HepG2 (cell line): ENCODE data around the gene MYCBP2. TPM values are rescaled to one million over a fixed set of nuclear protein-coding genes. Genes with fewer than 3 reads are reported as not detected.
A peak's percentile ranks its signal among the peaks of the same experiment; 100 is the strongest.

ENCODE experiments used
- ARNT ChIP-seq: fragments of 450-650 bp; IDR thresholded peaks from 2 replicates; pipeline ENCODE4 v1.6.1; 2017
- DZIP1 ChIP-seq: sonication (generic); formaldehyde crosslinking; IDR thresholded peaks from 2 replicates; pipeline ENCODE4 v1.5.0; 2020; ENCODE audit warnings: mild to moderate bottlenecking, missing genetic modification reagents
- GFI1 ChIP-seq: sonication (generic); formaldehyde crosslinking; IDR thresholded peaks from 2 replicates; pipeline ENCODE4 v1.5.0; 2020; ENCODE audit warnings: missing genetic modification reagents, mild to moderate bottlenecking, borderline replicate concordance
- MXD4 ChIP-seq: IDR thresholded peaks from 2 replicates; pipeline ENCODE4 v1.6.1; 2016; ENCODE audit warnings: mild to moderate bottlenecking, missing biosample characterization, missing genetic modification reagents
- RBAK ChIP-seq: sonication (generic); formaldehyde crosslinking; IDR thresholded peaks from 2 replicates; pipeline ENCODE4 v1.5.1; 2020; ENCODE audit warnings: mild to moderate bottlenecking, missing genetic modification reagents
- SNAI1 ChIP-seq: sonication (generic); formaldehyde crosslinking; IDR thresholded peaks from 2 replicates; pipeline ENCODE4 v1.5.0; 2020; ENCODE audit warnings: mild to moderate bottlenecking, missing genetic modification reagents, borderline replicate concordance
- TBP ChIP-seq: sonication (generic); formaldehyde crosslinking; IDR thresholded peaks from 2 replicates; pipeline ENCODE4 v1.5.0; 2020; ENCODE audit warnings: missing genetic modification reagents
- ZBTB21 ChIP-seq: sonication (generic); formaldehyde crosslinking; IDR thresholded peaks from 2 replicates; pipeline ENCODE4 v1.4.0; 2020; ENCODE audit warnings: missing genetic modification reagents
- ZNF274 ChIP-seq: sonication (generic); formaldehyde crosslinking; IDR thresholded peaks from 2 replicates; pipeline ENCODE4 v1.5.1; 2020; ENCODE audit warnings: mild to moderate bottlenecking, missing genetic modification reagents
- ZNF503 ChIP-seq: sonication (generic); formaldehyde crosslinking; IDR thresholded peaks from 2 replicates; pipeline ENCODE4 v1.4.0; 2020; ENCODE audit warnings: missing genetic modification reagents
- ZNF703 ChIP-seq: sonication (generic); formaldehyde crosslinking; IDR thresholded peaks from 2 replicates; pipeline ENCODE4 v1.5.1; 2020; ENCODE audit warnings: missing genetic modification reagents, mild to moderate bottlenecking, moderate library complexity, borderline replicate concordance
- ZNF710 ChIP-seq: sonication (generic); formaldehyde crosslinking; IDR thresholded peaks from 2 replicates; pipeline ENCODE4 v1.5.0; 2020; ENCODE audit warnings: mild to moderate bottlenecking, missing genetic modification reagents, borderline replicate concordance
- ZNF749 ChIP-seq: sonication (generic); formaldehyde crosslinking; IDR thresholded peaks from 2 replicates; pipeline ENCODE4 v1.8.0; 2022; ENCODE audit warnings: mild to moderate bottlenecking, missing genetic modification reagents, moderate library complexity, borderline replicate concordance
- ZNF788 ChIP-seq: sonication (generic); formaldehyde crosslinking; IDR thresholded peaks from 2 replicates; pipeline ENCODE4 v1.5.0; 2020; ENCODE audit warnings: mild to moderate bottlenecking, missing genetic modification reagents, borderline replicate concordance
- ZNF879 ChIP-seq: sonication (generic); formaldehyde crosslinking; IDR thresholded peaks from 2 replicates; pipeline ENCODE4 v1.8.1; 2023; ENCODE audit warnings: missing genetic modification reagents
- polyA plus RNA-seq, 8 experiments: library from polyadenylated mRNA; depleted of rRNA in 3 of 8; stranded (reverse) in 7 of 8; unstranded in 1 of 8; fragments of >200 nt; fragmentation: Illumina TruSeq in 4 of 8; extraction: Trizol in 4 of 8; gene quantifications; 2 replicates each; pipeline versions ENCODE4 v1.2.1 to v1.2.3, GENCODE V29; 2011 to 2016; ENCODE audit warnings: low read depth in 4 of 8, missing spikeins in 1 of 8, mixed read lengths in 1 of 8; ENCODE audit not compliant: insufficient read depth in 1 of 8
- total RNA-seq, 5 experiments: library from RNA; depleted of rRNA; stranded (reverse); fragments of >200 nt; fragmentation: Illumina TruSeq; extraction: Trizol; gene quantifications; 2 replicates each; pipeline ENCODE4 v1.2.3, GENCODE V29; 2016; ENCODE audit warnings: low read depth in 1 of 5
- TF ChIP-seq, protein P1 (sequence below): IDR thresholded peaks from 2 replicates; pipeline ENCODE4 v1.6.1; 2016; ENCODE audit warnings: missing compliant biosample characterization, missing genetic modification reagents, borderline replicate concordance

MYCBP2 gene
- total and polyA plus RNA-seq, 2 of the 13 experiments (the other 11 are each of a cell fraction or from before 2014, with no cell fraction given) = 16.3 to 35.3 TPM

GRCh38 chr13:77329133-77329910, 2.4 kb upstream of the MYCBP2 start (continued):
- TF ChIP-seq ZNF710 (CRISPR knock-in tag) = peak; percentile 53; the same call in 1 of the 2 replicates
- TF ChIP-seq, protein P1, sequence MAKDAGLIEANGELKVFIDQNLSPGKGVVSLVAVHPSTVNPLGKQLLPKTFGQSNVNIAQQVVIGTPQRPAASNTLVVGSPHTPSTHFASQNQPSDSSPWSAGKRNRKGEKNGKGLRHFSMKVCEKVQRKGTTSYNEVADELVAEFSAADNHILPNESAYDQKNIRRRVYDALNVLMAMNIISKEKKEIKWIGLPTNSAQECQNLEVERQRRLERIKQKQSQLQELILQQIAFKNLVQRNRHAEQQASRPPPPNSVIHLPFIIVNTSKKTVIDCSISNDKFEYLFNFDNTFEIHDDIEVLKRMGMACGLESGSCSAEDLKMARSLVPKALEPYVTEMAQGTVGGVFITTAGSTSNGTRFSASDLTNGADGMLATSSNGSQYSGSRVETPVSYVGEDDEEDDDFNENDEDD = peak; percentile 33; the same call in 1 of the 2 replicates
- no peak for TF ChIP-seq ZBTB21 (CRISPR knock-in tag)
- no peak for TF ChIP-seq ZNF788 (CRISPR knock-in tag)
- peak; percentile 55; the same call in 1 of the 2 replicates for TF ChIP-seq ZNF503 (CRISPR knock-in tag)
- TF ChIP-seq DZIP1 (CRISPR knock-in tag) = no peak
- TF ChIP-seq GFI1 (CRISPR knock-in tag) = peak; percentile 72; the same call in 1 of the 2 replicates
- TF ChIP-seq ZNF879 (CRISPR knock-in tag) = 0 out of 2 replicates have a peak, but pooled peaks have one; percentile 25
- TF ChIP-seq TBP (CRISPR knock-in tag) = no peak
- TF ChIP-seq RBAK (CRISPR knock-in tag) = no peak
- 0 out of 2 replicates have a peak, but pooled peaks have one; percentile 35 for TF ChIP-seq ZNF274 (CRISPR knock-in tag)
- peak; percentile 30; the same call in 1 of the 2 replicates for TF ChIP-seq MXD4 (CRISPR knock-in tag)
- no peak for TF ChIP-seq ARNT
- no peak for TF ChIP-seq SNAI1
- TF ChIP-seq ZNF703 (CRISPR knock-in tag) = no peak; the same call in 1 of the 2 replicates
- TF ChIP-seq ZNF749 = no peak
